Peyer's patch (tissue), 4 donors: ENCODE results near the gene C2orf81. TPM values are rescaled to one million over a fixed set of nuclear protein-coding genes. Genes with fewer than 3 reads are reported as not detected.

ENCODE experiments used
- DNase-seq, 3 donors: peaks; one replicate each; pipeline ENCODE4 v3.0.0-alpha.2; 2017 to 2019
- H3K27ac ChIP-seq, 4 donors: fragments of 200-600 bp; sonication (generic); one replicate each; pipeline ENCODE4 v1.5.1; 2016 to 2019
- H3K27me3 ChIP-seq, 2 donors: fragments of 200-600 bp; sonication (generic); one replicate each; pipeline ENCODE4 v1.5.1; 2019
- H3K36me3 ChIP-seq, 3 donors: fragments of 200-600 bp; sonication (generic); one replicate each; pipeline ENCODE4 v1.5.1; 2016 to 2019
- H3K4me1 ChIP-seq, 4 donors: fragments of 200-600 bp; sonication (generic); one replicate each; pipeline ENCODE4 v1.5.1; 2016 to 2019
- H3K4me3 ChIP-seq, 4 donors: fragments of 200-600 bp; sonication (generic); 1 replicate in 3 of 4; 2 replicates in 1 of 4; pipeline ENCODE4 v1.5.1; 2016 to 2019; ENCODE audit warnings: mild to moderate bottlenecking in 1 of 4
- H3K9me3 ChIP-seq, 4 donors: fragments of 200-600 bp; sonication (generic); one replicate each; pipeline ENCODE4 v1.5.1; 2016 to 2019; ENCODE audit warnings: mild to moderate bottlenecking in 1 of 4
- POLR2A ChIP-seq, 2 donors: fragments of 450-650 bp; IDR thresholded peaks; one replicate each; pipeline ENCODE4 v1.5.1; 2017; ENCODE audit warnings: antibody characterized with exemption in 2 of 2, mild to moderate bottlenecking in 2 of 2, moderate library complexity in 2 of 2
- total RNA-seq, 4 donors: library from RNA; depleted of rRNA; stranded (reverse); fragments of >200 nt; gene quantifications; one replicate each; pipeline ENCODE4 v1.1.0, GENCODE V29; 2016
- TF ChIP-seq, protein P1 (sequence below), 6 experiments: fragments of 450-650 bp in 4 of 6; fragments of 200-600 bp in 2 of 6; sonication (generic) in 1 of 6; IDR thresholded peaks; one replicate each; pipeline ENCODE4 v1.5.1; 2017 to 2019; ENCODE audit warnings: antibody characterized with exemption in 6 of 6, mild to moderate bottlenecking in 3 of 6, moderate library complexity in 1 of 6

The C2orf81 gene
- total RNA-seq, 4 donors from 2014 or later, result 0.94 to 3.3 (median 1.7) TPM

DNA sequence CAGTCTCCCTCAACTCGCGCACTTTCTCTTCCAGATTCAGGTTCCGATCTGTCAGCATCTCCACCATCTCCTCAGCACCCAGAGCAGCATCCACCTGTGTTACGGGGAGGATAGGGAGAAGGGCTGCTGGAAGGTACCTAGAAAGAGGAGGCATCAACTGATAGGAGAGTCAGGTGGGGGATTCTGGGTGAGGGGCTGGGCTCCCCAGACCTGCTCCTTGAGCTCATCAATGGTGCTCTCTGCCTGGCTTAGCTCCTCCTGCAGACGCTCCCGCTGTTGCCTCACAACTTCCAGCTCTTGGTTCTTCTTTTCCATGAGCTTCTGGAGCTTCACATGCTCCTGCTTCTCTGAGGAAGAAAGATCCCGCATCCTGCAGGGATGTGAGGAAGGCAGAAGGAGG, 51.4 kb downstream of the C2orf81 start:
- H3K4me1 ChIP-seq, result peaks cover 0 to 16% (median 0%) of the 10 kb centered on the region in 4 donors
- H3K27me3 ChIP-seq, result no peaks in the 10 kb centered on the region
- no peaks in the 10 kb centered on the region for H3K9me3 ChIP-seq
- no peak for TF ChIP-seq POLR2A (IDR thresholded peaks at IDR 0.05)
- TF ChIP-seq, protein P1, sequence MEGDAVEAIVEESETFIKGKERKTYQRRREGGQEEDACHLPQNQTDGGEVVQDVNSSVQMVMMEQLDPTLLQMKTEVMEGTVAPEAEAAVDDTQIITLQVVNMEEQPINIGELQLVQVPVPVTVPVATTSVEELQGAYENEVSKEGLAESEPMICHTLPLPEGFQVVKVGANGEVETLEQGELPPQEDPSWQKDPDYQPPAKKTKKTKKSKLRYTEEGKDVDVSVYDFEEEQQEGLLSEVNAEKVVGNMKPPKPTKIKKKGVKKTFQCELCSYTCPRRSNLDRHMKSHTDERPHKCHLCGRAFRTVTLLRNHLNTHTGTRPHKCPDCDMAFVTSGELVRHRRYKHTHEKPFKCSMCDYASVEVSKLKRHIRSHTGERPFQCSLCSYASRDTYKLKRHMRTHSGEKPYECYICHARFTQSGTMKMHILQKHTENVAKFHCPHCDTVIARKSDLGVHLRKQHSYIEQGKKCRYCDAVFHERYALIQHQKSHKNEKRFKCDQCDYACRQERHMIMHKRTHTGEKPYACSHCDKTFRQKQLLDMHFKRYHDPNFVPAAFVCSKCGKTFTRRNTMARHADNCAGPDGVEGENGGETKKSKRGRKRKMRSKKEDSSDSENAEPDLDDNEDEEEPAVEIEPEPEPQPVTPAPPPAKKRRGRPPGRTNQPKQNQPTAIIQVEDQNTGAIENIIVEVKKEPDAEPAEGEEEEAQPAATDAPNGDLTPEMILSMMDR (IDR thresholded peaks at IDR 0.05), result no peak
- peaks cover 0 to 66% (median 3%) of the 10 kb centered on the region in 3 donors for H3K36me3 ChIP-seq
- no peak for DNase-seq
- H3K4me3 ChIP-seq, result no peak overlapping the region
- H3K27ac ChIP-seq, result no peak overlapping the region

DNA sequence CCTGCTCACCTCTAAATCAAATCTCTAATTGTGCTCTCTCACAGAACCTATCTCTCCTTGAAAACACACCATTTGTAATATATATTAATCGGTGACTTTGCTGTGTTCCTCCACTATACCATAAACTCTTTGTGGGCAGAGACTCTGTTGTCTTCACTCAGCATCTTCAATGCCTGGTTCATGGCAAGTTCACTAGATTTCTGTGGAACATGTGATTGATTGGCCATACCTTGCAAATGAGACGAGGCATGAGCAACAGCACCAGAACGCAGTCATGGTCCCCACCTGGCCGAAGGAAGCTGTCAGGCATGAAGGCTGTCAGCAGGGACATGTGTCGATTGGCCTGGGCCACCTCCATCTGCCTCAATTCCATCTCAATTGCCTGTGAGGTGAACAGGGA, 52.9 kb downstream of the C2orf81 start:
- Histone ChIP-seq H3K27ac (no peak overlapping the region), H3K36me3 (peaks cover 0 to 81% (median 3%) of the 10 kb centered on the region in 3 donors), H3K4me3 (no peak overlapping the region), H3K27me3 (no peaks in the 10 kb centered on the region), H3K4me1 (peaks cover 0 to 9% (median 0%) of the 10 kb centered on the region in 4 donors), H3K9me3 (no peaks in the 10 kb centered on the region)
- DNase-seq, result no peak
- TF ChIP-seq, protein P1 (IDR thresholded peaks at IDR 0.05), result no peak
- no peak for TF ChIP-seq POLR2A (IDR thresholded peaks at IDR 0.05)

DNA sequence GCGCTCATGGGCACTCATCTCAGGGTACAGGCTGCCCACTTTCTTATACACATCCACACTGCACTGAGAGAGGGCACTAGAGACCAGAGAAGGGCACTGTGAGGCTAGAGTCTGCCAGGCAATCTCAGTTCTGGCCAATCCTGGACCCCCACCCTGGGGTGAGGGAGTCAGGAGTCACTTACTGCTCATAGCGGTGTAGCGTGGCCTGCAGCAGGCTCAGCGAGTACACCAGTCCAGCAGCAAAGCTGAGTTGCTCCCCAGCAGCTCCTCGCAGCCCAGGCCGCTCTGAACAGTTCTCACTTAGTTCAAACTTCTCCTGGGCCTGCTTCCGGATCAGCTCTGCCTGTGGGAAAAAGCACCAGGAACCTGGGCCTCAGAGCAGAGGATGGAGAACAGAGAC, 53.6 kb downstream of the C2orf81 start:
- Histone ChIP-seq H3K4me1 (peaks cover 0 to 2% (median 0%) of the 10 kb centered on the region in 4 donors), H3K4me3 (no peak overlapping the region), H3K27me3 (no peaks in the 10 kb centered on the region), H3K27ac (no peak overlapping the region), H3K9me3 (no peaks in the 10 kb centered on the region), H3K36me3 (peaks cover 0 to 88% (median 3%) of the 10 kb centered on the region in 3 donors)
- TF ChIP-seq POLR2A (IDR thresholded peaks at IDR 0.05), result no peak
- TF ChIP-seq, protein P1 (IDR thresholded peaks at IDR 0.05), result no peak
- DNase-seq, result no peak

DNA sequence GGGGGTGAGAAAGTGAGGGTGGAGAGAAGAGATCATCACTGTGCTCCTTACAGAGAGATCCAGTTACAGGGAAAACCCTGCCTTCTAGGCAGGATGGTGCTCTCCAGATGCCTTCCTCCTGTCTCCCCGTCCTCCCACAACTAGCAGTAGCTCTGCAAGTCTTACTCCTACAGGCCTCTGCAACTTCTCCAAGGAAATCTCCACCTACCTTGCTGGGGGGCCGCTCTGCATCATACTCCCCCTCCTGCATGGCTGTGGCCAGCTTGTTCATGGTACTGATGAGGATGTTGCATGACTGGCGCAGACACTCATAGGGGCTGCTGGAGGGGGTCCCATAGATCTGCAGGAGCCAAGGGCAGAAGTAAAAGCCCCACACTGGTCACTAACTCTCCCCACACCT, 55.4 kb downstream of the C2orf81 start:
- no peak overlapping the region for H3K27ac ChIP-seq
- TF ChIP-seq, protein P1 (IDR thresholded peaks at IDR 0.05), result no peak
- TF ChIP-seq POLR2A (IDR thresholded peaks at IDR 0.05), result no peak
- DNase-seq, result no peak
- H3K4me3 ChIP-seq, result no peak overlapping the region
- H3K4me1 ChIP-seq, result no peaks in the 10 kb centered on the region
- peaks cover 0 to 100% (median 3%) of the 10 kb centered on the region in 3 donors for H3K36me3 ChIP-seq
- H3K9me3 ChIP-seq, result no peaks in the 10 kb centered on the region
- no peaks in the 10 kb centered on the region for H3K27me3 ChIP-seq

DNA sequence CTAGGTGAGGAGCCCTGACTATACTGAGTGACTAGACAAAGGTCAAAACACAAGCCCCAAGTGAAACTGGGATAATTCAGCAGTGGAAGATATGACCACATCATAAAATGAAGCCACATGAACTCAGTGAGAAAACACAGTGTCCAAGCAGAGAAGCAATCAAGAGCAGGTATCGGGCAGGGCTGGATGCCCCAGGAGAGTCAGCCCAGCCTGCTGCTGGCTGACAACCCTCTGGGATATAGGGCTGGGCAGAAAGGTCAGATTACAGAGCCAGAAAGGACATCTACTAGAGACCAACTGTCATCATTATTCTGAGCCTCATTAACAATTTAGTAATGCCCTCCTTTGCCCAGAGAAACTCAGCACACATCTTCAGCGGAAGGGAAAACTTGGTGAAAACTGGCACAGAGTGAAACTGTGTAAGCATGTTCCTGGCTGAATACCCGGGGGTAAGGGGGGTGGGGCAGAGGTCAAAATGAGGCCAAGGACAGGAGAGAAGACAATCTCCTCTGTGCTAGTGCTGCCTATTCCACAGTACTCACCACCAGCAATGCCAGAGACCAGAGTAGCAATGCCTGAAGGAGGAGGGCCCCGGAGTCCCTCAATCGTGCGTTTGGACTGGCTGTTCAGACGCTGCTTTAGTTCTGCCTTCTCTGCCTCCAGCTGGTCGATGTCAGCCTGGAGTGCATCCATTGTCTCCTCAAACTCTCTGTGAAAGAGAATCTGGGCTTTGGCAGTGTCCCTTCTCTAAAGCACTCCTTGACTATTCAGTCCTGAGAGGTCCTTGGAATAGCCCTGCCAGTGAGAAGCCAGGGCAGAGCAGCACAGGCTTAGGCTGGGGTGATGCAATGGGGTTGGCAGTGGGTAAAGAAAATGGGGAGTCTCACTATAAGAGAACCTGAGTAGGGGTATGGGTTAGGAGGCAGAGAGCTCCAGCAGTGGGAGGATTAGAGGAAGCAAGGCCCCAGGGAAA, 56.6 kb downstream of the C2orf81 start:
- H3K9me3 ChIP-seq, result no peaks in the 10 kb centered on the region
- H3K4me3 ChIP-seq, result no peak overlapping the region
- no peak for DNase-seq
- peaks cover 0 to 100% (median 3%) of the 10 kb centered on the region in 3 donors for H3K36me3 ChIP-seq
- no peak for TF ChIP-seq POLR2A (IDR thresholded peaks at IDR 0.05)
- TF ChIP-seq, protein P1 (IDR thresholded peaks at IDR 0.05), result no peak
- H3K27me3 ChIP-seq, result no peaks in the 10 kb centered on the region
- no peaks in the 10 kb centered on the region for H3K4me1 ChIP-seq
- no peak overlapping the region for H3K27ac ChIP-seq

Other genes starting within 250 kb of the C2orf81 start
- 100 to 1,000 TPM in 1 of 4 donors, 10 to 100 TPM in 3; 46.7 to 102 (median 77.6) TPM for gene MOB1A, start 242.7 kb downstream of the C2orf81 start, total RNA-seq
- gene MTHFD2, start 223.0 kb downstream of the C2orf81 start, total RNA-seq, result 10 to 100 TPM; 15.1 to 24.8 (median 16.2) TPM
- 10 to 100 TPM in 1 of 4 donors, 1 to 10 TPM in 3; 1.8 to 14.9 (median 4.9) TPM for gene SLC4A5, start 78.2 kb downstream of the C2orf81 start, total RNA-seq
- 100 to 1,000 TPM in 3 of 4 donors, 10 to 100 TPM in 1; 85.3 to 191 (median 121) TPM for gene DCTN1, start 41.3 kb downstream of the C2orf81 start, total RNA-seq
- gene WDR54, start 111 bp upstream of the C2orf81 start, total RNA-seq, result 1 to 10 TPM in 3 of 4 donors, not detected in 1; 1.2 to 2.5 (median 2.3) TPM
- gene RTKN, start 20.3 kb upstream of the C2orf81 start, total RNA-seq, result 10 to 100 TPM; 46.2 to 99.9 (median 75.7) TPM
- 10 to 100 TPM in 3 of 4 donors, 1 to 10 TPM in 1; 5.4 to 83.3 (median 41.8) TPM for gene INO80B, start 33.5 kb upstream of the C2orf81 start, total RNA-seq
- 10 to 100 TPM; 46.2 to 81.3 (median 59.9) TPM for gene WBP1, start 36.8 kb upstream of the C2orf81 start, total RNA-seq
- 100 to 1,000 TPM in 1 of 4 donors, 10 to 100 TPM in 3; 55.3 to 122 (median 85.9) TPM for gene MOGS, start 43.8 kb upstream of the C2orf81 start, total RNA-seq
- 10 to 100 TPM; 17.8 to 23.8 (median 20.0) TPM for gene MRPL53, start 51.1 kb upstream of the C2orf81 start, total RNA-seq
- gene CCDC142, start 61.4 kb upstream of the C2orf81 start, total RNA-seq, result 100 to 1,000 TPM in 1 of 4 donors, 10 to 100 TPM in 3; 60.6 to 132 (median 94.7) TPM
- gene TTC31, start 61.5 kb upstream of the C2orf81 start, total RNA-seq, result 10 to 100 TPM; 42.9 to 79.5 (median 65.2) TPM
- 1 to 10 TPM in 3 of 4 donors, not detected in 1; 2.8 to 6.9 (median 6.8) TPM for gene LBX2, start 78.0 kb upstream of the C2orf81 start, total RNA-seq
- gene PCGF1, start 86.1 kb upstream of the C2orf81 start, total RNA-seq, result 10 to 100 TPM; 14.0 to 18.9 (median 16.2) TPM
- gene TLX2, start 92.8 kb upstream of the C2orf81 start, total RNA-seq, result 1 to 10 TPM in 2 of 4 donors, under 1 TPM in 1, not detected in 1; 0.53 to 1.7 (median 1.7) TPM
- gene DQX1, start 104.6 kb upstream of the C2orf81 start, total RNA-seq, result 100 to 1,000 TPM in 1 of 4 donors, 10 to 100 TPM in 3; 14.0 to 116 (median 75.3) TPM
- 100 to 1,000 TPM; 183 to 233 (median 213) TPM for gene AUP1, start 108.1 kb upstream of the C2orf81 start, total RNA-seq
- 10 to 100 TPM; 20.6 to 25.5 (median 24.2) TPM for gene HTRA2, start 108.3 kb upstream of the C2orf81 start, total RNA-seq
- gene LOXL3, start 132.3 kb upstream of the C2orf81 start, total RNA-seq, result 1 to 10 TPM in 3 of 4 donors, under 1 TPM in 1; 0.88 to 8.0 (median 4.8) TPM
- gene DOK1, start 133.1 kb upstream of the C2orf81 start, total RNA-seq, result 10 to 100 TPM; 14.5 to 38.0 (median 26.3) TPM
- not detected for gene M1AP, start 226.7 kb upstream of the C2orf81 start, total RNA-seq
- gene SEMA4F, start 232.6 kb upstream of the C2orf81 start, total RNA-seq, result 1 to 10 TPM; 1.6 to 6.5 (median 3.3) TPM